BJ (cell line): Measurements from ENCODE around the gene KCTD17. TPM values are rescaled to one million over a fixed set of nuclear protein-coding genes. Genes with fewer than 3 reads are reported as not detected.

Experiments used
- CTCF ChIA-PET: fragments of 350-600 bp; formaldehyde crosslinking; extraction: SDS; loops from one replicate; lab custom pipeline; 2021; ENCODE audit warnings: antibody characterized with exemption, inconsistent platforms; lab: Yijun Ruan, JAX
- POLR2A ChIA-PET: fragments of 300-600 bp; sonication (Branson Sonifier 250); formaldehyde crosslinking; extraction: SDS; loops from one replicate; lab custom pipeline; 2021; ENCODE audit warnings: antibody characterized with exemption; lab: Charles Lee
- DNase-seq: peaks from one replicate; pipeline ENCODE4 v3.0.0-alpha.2; 2011; ENCODE audit warnings: low read depth
- H3K27me3 ChIP-seq: 2 replicates; pipeline ENCODE4 v1.6.0; 2011; ENCODE audit warnings: low read length; ENCODE audit not compliant: control insufficient read depth, insufficient read depth
- H3K36me3 ChIP-seq: 2 replicates; pipeline ENCODE4 v1.5.1; 2011; ENCODE audit warnings: low read length; ENCODE audit not compliant: control insufficient read depth, insufficient read depth
- H3K4me3 ChIP-seq: 2 replicates; pipeline ENCODE4 v1.5.1; 2011; ENCODE audit warnings: low read depth, mild to moderate bottlenecking, control low read depth, low read length
- polyA plus RNA-seq: library from polyadenylated mRNA; depleted of rRNA; stranded (reverse); fragments of >200 nt; gene quantifications from 2 replicates; pipeline ENCODE4 v1.2.3, GENCODE V29; 2011
- TF ChIP-seq, protein P1 (sequence below): IDR thresholded peaks from 2 replicates; pipeline ENCODE4 v1.5.1; 2011; ENCODE audit warnings: low read depth, mild to moderate bottlenecking, control low read depth, inconsistent platforms, low read length, moderate library complexity; ENCODE audit not compliant: insufficient read depth

Gene KCTD17
- polyA plus RNA-seq, 1 experiment, result 36.3 TPM

DNA sequence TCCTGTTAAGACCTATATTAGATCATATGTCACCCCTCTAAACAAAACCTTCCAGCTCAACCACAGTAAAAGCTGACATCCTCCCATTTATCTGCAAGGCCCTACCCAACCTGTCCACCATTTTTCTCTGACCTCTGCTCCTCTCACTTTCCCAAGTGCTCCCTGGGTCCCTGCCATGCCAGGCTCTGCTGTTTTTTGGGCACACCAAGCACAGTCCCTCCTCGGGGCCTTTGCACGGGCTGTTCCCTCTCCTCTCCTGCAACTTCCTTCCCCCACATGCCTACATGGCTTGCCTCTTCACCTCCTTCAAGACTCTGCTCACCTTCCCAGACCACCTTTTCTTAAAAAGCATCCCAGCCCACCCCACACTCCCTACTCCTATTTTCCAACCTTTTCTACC, 42.1 kb upstream of the KCTD17 start:
- H3K27me3 ChIP-seq, result peaks cover 15% of the 10 kb centered on the region
- TF ChIP-seq, protein P1, sequence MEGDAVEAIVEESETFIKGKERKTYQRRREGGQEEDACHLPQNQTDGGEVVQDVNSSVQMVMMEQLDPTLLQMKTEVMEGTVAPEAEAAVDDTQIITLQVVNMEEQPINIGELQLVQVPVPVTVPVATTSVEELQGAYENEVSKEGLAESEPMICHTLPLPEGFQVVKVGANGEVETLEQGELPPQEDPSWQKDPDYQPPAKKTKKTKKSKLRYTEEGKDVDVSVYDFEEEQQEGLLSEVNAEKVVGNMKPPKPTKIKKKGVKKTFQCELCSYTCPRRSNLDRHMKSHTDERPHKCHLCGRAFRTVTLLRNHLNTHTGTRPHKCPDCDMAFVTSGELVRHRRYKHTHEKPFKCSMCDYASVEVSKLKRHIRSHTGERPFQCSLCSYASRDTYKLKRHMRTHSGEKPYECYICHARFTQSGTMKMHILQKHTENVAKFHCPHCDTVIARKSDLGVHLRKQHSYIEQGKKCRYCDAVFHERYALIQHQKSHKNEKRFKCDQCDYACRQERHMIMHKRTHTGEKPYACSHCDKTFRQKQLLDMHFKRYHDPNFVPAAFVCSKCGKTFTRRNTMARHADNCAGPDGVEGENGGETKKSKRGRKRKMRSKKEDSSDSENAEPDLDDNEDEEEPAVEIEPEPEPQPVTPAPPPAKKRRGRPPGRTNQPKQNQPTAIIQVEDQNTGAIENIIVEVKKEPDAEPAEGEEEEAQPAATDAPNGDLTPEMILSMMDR, result no peak
- CTCF ChIA-PET, result interaction anchor here (0.7 kb wide), 1 partner anchor 13 kb away, joined by 3 read pairs; no protein-coding TSS in a partner anchor
- POLR2A ChIA-PET, result no interaction called here
- H3K4me3 ChIP-seq, result no peak overlapping the region
- no peaks in the 10 kb centered on the region for H3K36me3 ChIP-seq
- no peak for DNase-seq

DNA sequence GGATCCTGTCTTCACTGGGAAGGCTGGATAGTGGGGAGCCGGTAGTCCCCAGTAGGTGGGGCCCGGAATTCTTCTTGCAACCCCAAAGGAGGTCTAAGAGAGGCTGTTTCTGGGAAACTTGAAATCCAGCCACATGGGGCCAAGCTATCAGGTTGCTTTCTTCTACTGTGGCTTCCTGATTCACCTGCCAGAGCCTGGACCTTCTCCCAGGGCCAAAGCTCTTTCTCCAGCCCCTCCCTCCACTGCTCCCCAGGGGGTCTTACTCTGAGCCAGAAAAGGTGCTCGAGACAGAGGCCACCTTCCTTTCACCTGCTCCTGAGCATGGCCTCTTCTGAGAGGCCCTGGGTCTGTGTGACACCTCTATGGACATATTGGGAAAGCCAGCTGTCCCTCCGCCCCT, 41.4 kb upstream of the KCTD17 start:
- POLR2A ChIA-PET, result no interaction called here
- CTCF ChIA-PET, result no interaction called here
- H3K36me3 ChIP-seq, result no peaks in the 10 kb centered on the region
- TF ChIP-seq, protein P1, result no peak
- DNase-seq, result no peak
- no peak overlapping the region for H3K4me3 ChIP-seq
- peaks cover 13% of the 10 kb centered on the region for H3K27me3 ChIP-seq

DNA sequence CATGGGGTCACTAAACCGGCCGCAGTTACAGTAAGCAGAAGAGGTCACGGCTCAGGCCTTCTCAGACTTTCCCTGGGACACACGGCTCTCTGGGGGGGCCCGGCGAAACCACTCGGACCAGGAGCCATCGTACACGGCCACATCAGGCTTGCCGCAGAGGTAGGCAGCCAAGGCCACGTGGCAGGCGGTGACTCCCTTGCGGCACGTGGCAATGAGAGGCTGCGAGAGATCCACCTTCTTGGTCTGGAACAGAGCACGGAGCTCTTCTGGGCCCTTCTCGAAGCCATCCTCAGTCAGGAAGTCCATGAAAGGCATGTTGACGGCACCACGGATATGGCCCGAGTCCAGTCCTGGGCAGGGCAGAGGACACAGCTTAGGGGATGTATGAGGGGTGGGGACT, 40.6 kb upstream of the KCTD17 start:
- peaks cover 13% of the 10 kb centered on the region for H3K27me3 ChIP-seq
- ChIA-PET CTCF (interaction anchor here (1.3 kb wide), 1 partner anchor 35 kb away, joined by 6 read pairs; no protein-coding TSS in a partner anchor), POLR2A (no interaction called here)
- TF ChIP-seq, protein P1, result no peak
- no peaks in the 10 kb centered on the region for H3K36me3 ChIP-seq
- DNase-seq, result no peak
- H3K4me3 ChIP-seq, result no peak overlapping the region

DNA sequence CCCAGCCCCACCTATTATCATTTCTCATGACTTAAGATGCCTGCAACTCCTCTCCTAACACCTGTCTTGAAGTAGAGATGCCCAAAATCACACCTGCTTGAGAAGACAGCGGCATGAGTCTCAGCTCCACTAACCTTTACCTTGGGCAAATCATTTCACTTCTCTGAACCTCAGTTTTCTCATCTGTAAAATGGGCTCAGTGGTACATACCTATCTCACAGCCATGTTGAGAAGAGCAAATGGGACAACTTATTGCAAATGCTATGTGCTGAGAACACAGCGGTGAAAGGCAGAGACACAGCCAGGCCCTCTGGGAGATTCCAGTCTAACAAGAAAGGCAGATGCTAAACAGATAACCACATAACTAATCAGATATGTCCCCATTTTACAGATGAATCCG, 40.1 kb upstream of the KCTD17 start:
- CTCF ChIA-PET, result interaction anchor here (1.3 kb wide), 1 partner anchor 35 kb away, joined by 6 read pairs; no protein-coding TSS in a partner anchor
- Histone ChIP-seq H3K36me3 (peaks cover 3% of the 10 kb centered on the region), H3K4me3 (no peak overlapping the region), H3K27me3 (peaks cover 13% of the 10 kb centered on the region)
- DNase-seq, result no peak
- TF ChIP-seq, protein P1, result no peak
- POLR2A ChIA-PET, result no interaction called here

DNA sequence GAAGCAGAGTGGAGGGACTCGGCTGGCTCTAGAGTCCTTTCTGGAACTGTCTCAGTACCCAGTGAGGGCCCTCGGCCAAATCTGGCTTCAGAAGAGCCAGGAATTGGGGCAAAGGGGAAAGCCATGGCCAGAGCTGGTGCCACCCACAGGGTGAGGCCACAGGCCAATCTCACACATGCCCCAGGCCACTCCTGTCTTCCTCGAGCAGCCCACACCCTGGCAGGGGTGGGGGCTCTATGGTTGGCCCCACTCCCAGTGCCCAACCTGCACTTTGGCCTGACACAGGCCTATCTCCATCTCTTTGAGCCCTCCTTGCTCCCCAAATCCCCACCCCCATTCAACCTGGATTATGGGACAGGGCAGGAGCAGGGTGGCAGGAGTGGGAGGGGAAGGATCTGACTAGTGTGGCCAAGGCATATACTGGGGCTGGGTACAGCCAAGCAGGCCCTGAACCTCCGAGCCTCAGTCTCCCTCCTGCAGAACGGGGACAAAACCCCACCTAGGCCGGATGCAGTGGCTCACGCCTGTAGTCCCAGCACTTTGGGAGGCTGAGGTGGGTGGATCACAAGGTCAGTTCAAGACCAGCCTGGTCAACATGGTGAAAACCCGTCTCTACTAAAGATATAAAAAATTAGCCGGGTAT, 39.2 kb upstream of the KCTD17 start:
- Histone ChIP-seq H3K27me3 (peaks cover 6% of the 10 kb centered on the region; the same call in 1 of the 2 replicates), H3K36me3 (peaks cover 3% of the 10 kb centered on the region), H3K4me3 (no peak overlapping the region)
- POLR2A ChIA-PET, result no interaction called here
- TF ChIP-seq, protein P1, result no peak
- CTCF ChIA-PET, result interaction anchor here (1.5 to 2.4 kb wide), 2 partner anchors 10 to 33 kb away, joined by 3 to 9 read pairs; no protein-coding TSS in a partner anchor
- DNase-seq, result no peak
